HepG2 (cell line): ENCODE data around the gene BMP6. TPM values are rescaled to one million over a fixed set of nuclear protein-coding genes. Genes with fewer than 3 reads are reported as not detected.
A peak's percentile ranks its signal among the peaks of the same experiment; 100 is the strongest.

ENCODE experiments used
- GABPA ChIP-seq, 2 experiments: IDR thresholded peaks; 2 replicates each; pipeline ENCODE4 v1.6.1; 2011 to 2016; ENCODE audit warnings: low read depth in 2 of 2, low read length in 1 of 2, missing biosample characterization in 1 of 2, missing genetic modification characterization in 1 of 2
- JDP2 ChIP-seq: sonication (generic); formaldehyde crosslinking; IDR thresholded peaks from 2 replicates; pipeline ENCODE4 v1.8.1; 2022; ENCODE audit warnings: missing genetic modification reagents, borderline replicate concordance
- NFKB2 ChIP-seq: sonication (generic); formaldehyde crosslinking; IDR thresholded peaks from 2 replicates; pipeline ENCODE4 v1.4.0; 2020; ENCODE audit warnings: missing genetic modification reagents, borderline replicate concordance
- NPAS2 ChIP-seq: sonication (generic); formaldehyde crosslinking; IDR thresholded peaks from 2 replicates; pipeline ENCODE4 v1.8.0; 2022; ENCODE audit warnings: mild to moderate bottlenecking, missing genetic modification reagents, borderline replicate concordance
- NR2F1 ChIP-seq, 2 experiments: fragments of 450-650 bp in 1 of 2; formaldehyde crosslinking in 1 of 2; IDR thresholded peaks; 2 replicates each; pipeline versions ENCODE4 v1.5.0 to v1.6.1; 2016 to 2020; ENCODE audit warnings: mild to moderate bottlenecking in 1 of 2, missing compliant biosample characterization in 1 of 2, missing genetic modification reagents in 1 of 2, moderate library complexity in 1 of 2
- SIX1 ChIP-seq: sonication (generic); formaldehyde crosslinking; IDR thresholded peaks from 2 replicates; pipeline ENCODE4 v1.4.0; 2020; ENCODE audit warnings: missing genetic modification reagents, borderline replicate concordance
- UBTF ChIP-seq: sonication (generic); formaldehyde crosslinking; IDR thresholded peaks from 2 replicates; pipeline ENCODE4 v1.4.0; 2020; ENCODE audit warnings: mild to moderate bottlenecking, missing genetic modification reagents
- WIZ ChIP-seq: sonication (generic); formaldehyde crosslinking; IDR thresholded peaks from 2 replicates; pipeline ENCODE4 v1.5.1; 2020; ENCODE audit warnings: mild to moderate bottlenecking, missing genetic modification reagents
- ZKSCAN5 ChIP-seq: sonication (generic); formaldehyde crosslinking; IDR thresholded peaks from 2 replicates; pipeline ENCODE4 v1.5.1; 2020; ENCODE audit warnings: mild to moderate bottlenecking, missing genetic modification reagents
- ZNF430 ChIP-seq: sonication (generic); formaldehyde crosslinking; IDR thresholded peaks from 2 replicates; pipeline ENCODE4 v1.9.0; 2021; ENCODE audit warnings: mild to moderate bottlenecking, missing genetic modification reagents
- ZNF431 ChIP-seq: sonication (generic); formaldehyde crosslinking; IDR thresholded peaks from 2 replicates; pipeline ENCODE4 v1.9.0; 2022; ENCODE audit warnings: missing genetic modification reagents, low read depth, mild to moderate bottlenecking, borderline replicate concordance
- ZNF512B ChIP-seq: sonication (generic); formaldehyde crosslinking; IDR thresholded peaks from 2 replicates; pipeline ENCODE4 v1.5.1; 2020; ENCODE audit warnings: missing genetic modification reagents, mild to moderate bottlenecking, borderline replicate concordance
- ZNF570 ChIP-seq: sonication (generic); formaldehyde crosslinking; IDR thresholded peaks from 2 replicates; pipeline ENCODE4 v1.4.0; 2020; ENCODE audit warnings: mild to moderate bottlenecking, missing genetic modification reagents, borderline replicate concordance
- ZNF619 ChIP-seq: sonication (generic); formaldehyde crosslinking; IDR thresholded peaks from 2 replicates; pipeline ENCODE4 v1.4.0; 2020; ENCODE audit warnings: mild to moderate bottlenecking, missing genetic modification reagents
- ZNF879 ChIP-seq: sonication (generic); formaldehyde crosslinking; IDR thresholded peaks from 2 replicates; pipeline ENCODE4 v1.8.1; 2023; ENCODE audit warnings: missing genetic modification reagents
- ZSCAN21 ChIP-seq: sonication (generic); formaldehyde crosslinking; IDR thresholded peaks from 2 replicates; pipeline ENCODE4 v1.8.0; 2022; ENCODE audit warnings: mild to moderate bottlenecking, missing genetic modification reagents, moderate library complexity, borderline replicate concordance
- polyA plus RNA-seq, 8 experiments: library from polyadenylated mRNA; depleted of rRNA in 3 of 8; stranded (reverse) in 7 of 8; unstranded in 1 of 8; fragments of >200 nt; fragmentation: Illumina TruSeq in 4 of 8; extraction: Trizol in 4 of 8; gene quantifications; 2 replicates each; pipeline versions ENCODE4 v1.2.1 to v1.2.3, GENCODE V29; 2011 to 2016; ENCODE audit warnings: low read depth in 4 of 8, missing spikeins in 1 of 8, mixed read lengths in 1 of 8; ENCODE audit not compliant: insufficient read depth in 1 of 8
- total RNA-seq, 5 experiments: library from RNA; depleted of rRNA; stranded (reverse); fragments of >200 nt; fragmentation: Illumina TruSeq; extraction: Trizol; gene quantifications; 2 replicates each; pipeline ENCODE4 v1.2.3, GENCODE V29; 2016; ENCODE audit warnings: low read depth in 1 of 5
- TF ChIP-seq, protein P1 (sequence below): sonication (generic); formaldehyde crosslinking; IDR thresholded peaks from 2 replicates; pipeline ENCODE4 v1.5.1; 2020; ENCODE audit warnings: mild to moderate bottlenecking, missing genetic modification reagents, moderate library complexity
- TF ChIP-seq, protein P2 (sequence below): sonication (generic); formaldehyde crosslinking; IDR thresholded peaks from 2 replicates; pipeline ENCODE4 v1.8.0; 2022; ENCODE audit warnings: missing genetic modification reagents, mild to moderate bottlenecking, moderate library complexity, borderline replicate concordance

BMP6 gene
- total and polyA plus RNA-seq, 2 of the 13 experiments (the other 11 are each of a cell fraction or from before 2014, with no cell fraction given) = 0.09 to 0.18 TPM

GRCh38 chr6:7909323-7910276 is 183.7 kb downstream of the BMP6 start (continued):
- TF ChIP-seq, protein P1, sequence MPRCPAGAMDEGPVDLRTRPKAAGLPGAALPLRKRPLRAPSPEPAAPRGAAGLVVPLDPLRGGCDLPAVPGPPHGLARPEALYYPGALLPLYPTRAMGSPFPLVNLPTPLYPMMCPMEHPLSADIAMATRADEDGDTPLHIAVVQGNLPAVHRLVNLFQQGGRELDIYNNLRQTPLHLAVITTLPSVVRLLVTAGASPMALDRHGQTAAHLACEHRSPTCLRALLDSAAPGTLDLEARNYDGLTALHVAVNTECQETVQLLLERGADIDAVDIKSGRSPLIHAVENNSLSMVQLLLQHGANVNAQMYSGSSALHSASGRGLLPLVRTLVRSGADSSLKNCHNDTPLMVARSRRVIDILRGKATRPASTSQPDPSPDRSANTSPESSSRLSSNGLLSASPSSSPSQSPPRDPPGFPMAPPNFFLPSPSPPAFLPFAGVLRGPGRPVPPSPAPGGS = peak; percentile 95; the same call in 1 of the 2 replicates
- no peak for TF ChIP-seq ZNF431 (CRISPR knock-in tag)
- 0 out of 2 replicates have a peak, but pooled peaks have one; percentile 91 for TF ChIP-seq ZNF512B (CRISPR knock-in tag)
- TF ChIP-seq NPAS2 = no peak
- peak; percentile 74; the same call in 1 of the 2 replicates for TF ChIP-seq JDP2 (CRISPR knock-in tag)
- TF ChIP-seq GABPA (IDR thresholded peaks at IDR 0.05; ENCODE audit: low read depth, low read length) = peak; percentile 70
- TF ChIP-seq GABPA (CRISPR knock-in tag; IDR thresholded peaks at IDR 0.05; ENCODE audit: low read depth) = peak; percentile 16
- TF ChIP-seq SIX1 (CRISPR knock-in tag) = no peak
- TF ChIP-seq NR2F1 (CRISPR knock-in tag; IDR thresholded peaks at IDR 0.05) = peak; percentile 16 to 25; a peak in 1 of 4 replicates
- peak; percentile 47; the same call in 1 of the 2 replicates for TF ChIP-seq ZNF879 (CRISPR knock-in tag)
- TF ChIP-seq, protein P2, sequence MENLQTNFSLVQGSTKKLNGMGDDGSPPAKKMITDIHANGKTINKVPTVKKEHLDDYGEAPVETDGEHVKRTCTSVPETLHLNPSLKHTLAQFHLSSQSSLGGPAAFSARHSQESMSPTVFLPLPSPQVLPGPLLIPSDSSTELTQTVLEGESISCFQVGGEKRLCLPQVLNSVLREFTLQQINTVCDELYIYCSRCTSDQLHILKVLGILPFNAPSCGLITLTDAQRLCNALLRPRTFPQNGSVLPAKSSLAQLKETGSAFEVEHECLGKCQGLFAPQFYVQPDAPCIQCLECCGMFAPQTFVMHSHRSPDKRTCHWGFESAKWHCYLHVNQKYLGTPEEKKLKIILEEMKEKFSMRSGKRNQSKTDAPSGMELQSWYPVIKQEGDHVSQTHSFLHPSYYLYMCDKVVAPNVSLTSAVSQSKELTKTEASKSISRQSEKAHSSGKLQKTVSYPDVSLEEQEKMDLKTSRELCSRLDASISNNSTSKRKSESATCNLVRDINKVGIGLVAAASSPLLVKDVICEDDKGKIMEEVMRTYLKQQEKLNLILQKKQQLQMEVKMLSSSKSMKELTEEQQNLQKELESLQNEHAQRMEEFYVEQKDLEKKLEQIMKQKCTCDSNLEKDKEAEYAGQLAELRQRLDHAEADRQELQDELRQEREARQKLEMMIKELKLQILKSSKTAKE (CRISPR knock-in tag) = peak; percentile 85
- TF ChIP-seq UBTF (CRISPR knock-in tag) = peak; percentile 96
- no peak for TF ChIP-seq ZNF619 (CRISPR knock-in tag)
- TF ChIP-seq ZNF430 (CRISPR knock-in tag) = peak; percentile 82
- TF ChIP-seq NFKB2 = peak; percentile 94; the same call in 1 of the 2 replicates
- TF ChIP-seq ZKSCAN5 (CRISPR knock-in tag) = peak; percentile 90
- TF ChIP-seq WIZ (CRISPR knock-in tag) = no peak
- TF ChIP-seq ZNF570 (CRISPR knock-in tag) = no peak
- peak; percentile 83 for TF ChIP-seq ZSCAN21
